Glutamatergic neuron (in vitro differentiated cells): ENCODE data around the gene HOXD3. TPM values are rescaled to one million over a fixed set of nuclear protein-coding genes. Genes with fewer than 3 reads are reported as not detected.

ENCODE experiments used
- DNase-seq: peaks from one replicate; pipeline ENCODE4 v3.0.0; 2022
- H3K27ac Mint-ChIP-seq: one replicate; pipeline ENCODE4 v1.8.0; 2020; ENCODE audit warnings: mild to moderate bottlenecking, mixed read lengths, inconsistent platforms; ENCODE audit not compliant: unreplicated experiment
- H3K27me3 Mint-ChIP-seq: one replicate; pipeline ENCODE4 v1.8.0; 2020; ENCODE audit warnings: mild to moderate bottlenecking, moderate library complexity, mixed read lengths, inconsistent platforms; ENCODE audit not compliant: unreplicated experiment
- H3K36me3 Mint-ChIP-seq: one replicate; pipeline ENCODE4 v1.8.0; 2020; ENCODE audit warnings: mild to moderate bottlenecking, mixed read lengths, inconsistent platforms; ENCODE audit not compliant: unreplicated experiment
- H3K4me1 Mint-ChIP-seq: one replicate; pipeline ENCODE4 v1.8.0; 2020; ENCODE audit warnings: mild to moderate bottlenecking, low read depth, mixed read lengths, inconsistent platforms; ENCODE audit not compliant: unreplicated experiment
- H3K4me3 Mint-ChIP-seq: one replicate; pipeline ENCODE4 v1.8.0; 2020; ENCODE audit warnings: mild to moderate bottlenecking, mixed read lengths, inconsistent platforms; ENCODE audit not compliant: unreplicated experiment
- H3K9me3 Mint-ChIP-seq: one replicate; pipeline ENCODE4 v1.8.0; 2020; ENCODE audit warnings: mild to moderate bottlenecking, moderate library complexity, mixed read lengths, inconsistent platforms; ENCODE audit not compliant: unreplicated experiment
- CTCF ChIP-seq: fragments of 200-600 bp; sonication (generic); IDR thresholded peaks from one replicate; pipeline ENCODE4 v1.5.0; 2021; ENCODE audit not compliant: partially characterized antibody, unreplicated experiment
- total RNA-seq: library from RNA; stranded (reverse); fragmentation: NEBNext Ultra II Directional; extraction: Animal tissue kit (Norgen Biotek cat#: 25700); gene quantifications from one replicate; pipeline ENCODE4 v1.2.1, GENCODE V29; 2021; ENCODE audit not compliant: unreplicated experiment

HOXD3 gene
- total RNA-seq, 1 donor from 2014 or later, result not detected

DNA sequence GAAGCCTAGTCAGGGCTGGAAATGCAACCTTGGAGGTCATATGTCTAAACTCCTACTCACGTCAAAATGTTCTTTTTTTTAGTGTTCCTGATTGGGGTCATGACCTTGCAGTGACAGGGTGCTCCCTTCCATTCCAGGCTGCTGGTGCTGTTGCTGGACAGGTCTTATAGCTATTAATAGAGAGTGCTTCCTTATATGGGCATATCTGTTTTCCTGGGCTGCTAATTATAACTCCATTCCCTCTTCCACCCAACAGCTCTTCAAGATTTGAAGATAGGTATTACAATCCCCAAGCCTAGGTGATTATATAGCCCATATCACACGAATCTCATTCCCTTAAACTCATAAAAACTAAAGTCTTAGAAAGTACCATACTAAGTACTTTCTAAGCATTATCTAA lies 12.6 kb downstream of the HOXD3 start:
- H3K9me3 Mint-ChIP-seq, result peaks cover 11% of the 10 kb centered on the region
- TF ChIP-seq CTCF, result no peak
- peaks cover 7% of the 10 kb centered on the region for H3K4me1 Mint-ChIP-seq
- peaks cover 37% of the 10 kb centered on the region for H3K27me3 Mint-ChIP-seq
- DNase-seq, result no peak
- H3K27ac Mint-ChIP-seq, result no peak overlapping the region
- no peak overlapping the region for H3K4me3 Mint-ChIP-seq
- H3K36me3 Mint-ChIP-seq, result peaks cover 5% of the 10 kb centered on the region

DNA sequence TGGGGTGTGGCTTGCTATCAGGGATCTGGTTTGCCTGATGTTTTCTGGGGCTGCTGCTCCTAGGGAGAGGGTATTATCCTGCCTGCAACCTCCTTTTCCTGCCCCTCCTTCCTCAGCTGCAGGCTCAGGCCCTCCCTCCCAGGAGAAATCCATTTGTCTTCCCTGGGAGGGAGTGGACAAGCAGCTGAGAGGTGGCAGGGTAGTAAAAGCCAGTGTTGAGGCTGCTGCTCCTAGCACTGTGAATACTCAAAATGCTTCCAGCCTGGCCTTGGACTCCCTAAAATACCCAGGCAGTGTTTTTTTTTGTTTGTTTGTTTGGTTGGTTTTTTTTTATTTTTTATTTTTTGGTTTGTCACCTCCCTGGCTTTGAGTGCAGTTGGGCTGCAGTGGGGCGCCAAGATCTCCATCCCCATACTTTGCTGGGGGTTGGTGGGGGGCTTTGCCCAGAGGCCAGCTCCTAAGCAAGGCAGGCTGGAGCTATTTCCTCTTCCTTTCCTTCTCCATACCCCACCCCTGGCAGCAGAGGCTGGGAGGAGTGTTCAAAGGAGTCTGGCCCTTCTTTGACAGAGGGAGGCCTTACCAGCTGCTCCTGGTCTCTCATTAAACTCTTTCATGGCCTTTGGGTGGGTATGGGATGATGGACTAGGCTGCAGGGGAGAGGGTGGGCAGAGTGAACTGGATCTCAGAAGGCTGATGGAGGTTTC lies 13.6 kb downstream of the HOXD3 start:
- Mint-ChIP-seq H3K27ac (no peak overlapping the region), H3K4me1 (peaks cover 12% of the 10 kb centered on the region), H3K27me3 (peaks cover 40% of the 10 kb centered on the region), H3K36me3 (peaks cover 5% of the 10 kb centered on the region), H3K9me3 (peaks cover 11% of the 10 kb centered on the region), H3K4me3 (no peak overlapping the region)
- TF ChIP-seq CTCF, result no peak
- no peak for DNase-seq

DNA sequence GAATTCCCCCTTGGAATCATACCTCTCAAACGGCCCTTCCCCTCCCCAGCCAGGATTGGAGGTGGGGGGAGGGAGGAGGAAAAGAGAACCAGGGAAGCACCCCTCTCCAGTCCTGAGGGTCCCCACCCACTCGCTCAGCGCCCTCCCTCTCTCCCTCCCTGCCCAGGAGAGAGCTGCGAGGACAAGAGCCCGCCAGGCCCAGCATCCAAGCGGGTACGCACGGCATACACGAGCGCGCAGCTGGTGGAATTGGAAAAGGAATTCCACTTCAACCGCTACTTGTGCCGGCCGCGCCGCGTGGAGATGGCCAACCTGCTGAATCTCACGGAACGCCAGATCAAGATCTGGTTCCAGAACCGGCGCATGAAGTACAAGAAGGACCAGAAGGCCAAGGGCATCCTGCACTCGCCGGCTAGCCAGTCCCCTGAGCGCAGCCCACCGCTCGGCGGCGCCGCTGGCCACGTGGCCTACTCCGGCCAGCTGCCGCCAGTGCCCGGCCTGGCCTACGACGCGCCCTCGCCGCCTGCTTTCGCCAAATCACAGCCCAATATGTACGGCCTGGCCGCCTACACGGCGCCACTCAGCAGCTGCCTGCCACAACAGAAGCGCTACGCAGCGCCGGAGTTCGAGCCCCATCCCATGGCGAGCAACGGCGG lies 14.4 kb downstream of the HOXD3 start:
- DNase-seq, result peak; percentile 70
- Mint-ChIP-seq H3K27ac (no peak overlapping the region), H3K4me3 (no peak overlapping the region), H3K4me1 (peaks cover 14% of the 10 kb centered on the region), H3K36me3 (peaks cover 5% of the 10 kb centered on the region), H3K9me3 (peaks cover 11% of the 10 kb centered on the region), H3K27me3 (peaks cover 39% of the 10 kb centered on the region)
- TF ChIP-seq CTCF, result no peak

- peaks cover 15% of the 10 kb centered on the region for H3K4me1 Mint-ChIP-seq
- TF ChIP-seq CTCF, result no peak
- no peak overlapping the region for H3K27ac Mint-ChIP-seq
- peaks cover 8% of the 10 kb centered on the region for H3K36me3 Mint-ChIP-seq
- peaks cover 7% of the 10 kb centered on the region for H3K9me3 Mint-ChIP-seq
- peak overlapping the region; percentile 56 for H3K4me3 Mint-ChIP-seq
- peaks cover 39% of the 10 kb centered on the region for H3K27me3 Mint-ChIP-seq
- DNase-seq, result no peak
Observed at GRCh38 chr2:176172007-176172894, 15.1 kb downstream of the HOXD3 start.
